Esophagus squamous epithelium (tissue), 5 donors: ENCODE measurements around the gene TSSK3. TPM values are rescaled to one million over a fixed set of nuclear protein-coding genes. Genes with fewer than 3 reads are reported as not detected.
A peak's percentile ranks its signal among the peaks of the same experiment; 100 is the strongest.
"Not testable (repeated sequence)": the region's sequence is repeated elsewhere in the genome, so short reads cannot be mapped to it uniquely, and the experiment has no call there.

ENCODE experiments used
- DNase-seq: peaks from one replicate; lab custom pipeline; 2025; lab: John Stamatoyannopoulos, UW
- H3K27ac ChIP-seq, 4 donors: fragments of 200-600 bp; sonication (generic); one replicate each; pipeline ENCODE4 v1.5.1; 2016 to 2019; ENCODE audit warnings: mild to moderate bottlenecking in 1 of 4
- H3K27me3 ChIP-seq, 4 donors: fragments of 200-600 bp; sonication (generic); 1 replicate in 3 of 4; 2 replicates in 1 of 4; pipeline versions ENCODE4 v1.5.1 to v1.6.0; 2017 to 2021; ENCODE audit warnings: antibody characterized with exemption in 1 of 4
- H3K36me3 ChIP-seq, 3 donors: fragments of 200-600 bp; sonication (generic); one replicate each; pipeline ENCODE4 v1.5.1; 2016 to 2019
- H3K4me1 ChIP-seq, 3 donors: fragments of 200-600 bp; sonication (generic); one replicate each; pipeline ENCODE4 v1.5.1; 2017 to 2019
- H3K4me3 ChIP-seq, 4 donors: fragments of 200-600 bp; sonication (generic); 1 replicate in 3 of 4; 2 replicates in 1 of 4; pipeline ENCODE4 v1.5.1; 2016 to 2019; ENCODE audit warnings: mild to moderate bottlenecking in 2 of 4, moderate library complexity in 1 of 4
- H3K9me3 ChIP-seq, 3 donors: fragments of 200-600 bp; sonication (generic); one replicate each; pipeline ENCODE4 v1.5.1; 2016 to 2019
- CTCF ChIP-seq, 6 experiments: fragments of 450-650 bp in 4 of 6; fragments of 200-600 bp in 2 of 6; sonication (generic) in 2 of 6; IDR thresholded peaks; one replicate each; pipeline ENCODE4 v1.5.1; 2016 to 2019; ENCODE audit warnings: antibody characterized with exemption in 6 of 6, mild to moderate bottlenecking in 4 of 6, moderate library complexity in 4 of 6
- POLR2A ChIP-seq, 4 donors: fragments of 450-650 bp; IDR thresholded peaks; one replicate each; pipeline ENCODE4 v1.6.1; 2017; ENCODE audit warnings: antibody characterized with exemption in 4 of 4, mild to moderate bottlenecking in 4 of 4, moderate library complexity in 3 of 4
- WGBS, 2 donors: methylation state at CpG; one replicate each; pipeline ENCODE4 v1.1.5; 2018; 5-methylcytosine and 5-hydroxymethylcytosine counted together
- intact Hi-C: fragments of 100-400 bp; cut with DNase I; formaldehyde crosslinking; loops from one replicate; pipeline ENCODE4 v1.15.0; 2022
- total RNA-seq, 4 donors: library from RNA; depleted of rRNA; stranded (reverse); fragments of >200 nt; gene quantifications; one replicate each; pipeline ENCODE4 v1.1.0, GENCODE V29; 2016
- donor health status: DM: yes; HTN: yes; CAD: no.

Gene TSSK3
- total RNA-seq, 4 donors from 2014 or later = 0.31 to 0.57 TPM; not detected in 2

- TF ChIP-seq CTCF (IDR thresholded peaks at IDR 0.05) = no peak
- no peak for TF ChIP-seq POLR2A (IDR thresholded peaks at IDR 0.05)
- Histone ChIP-seq H3K4me3 (no peak overlapping the region), H3K36me3 (no peaks in the 10 kb centered on the region), H3K4me1 (peaks cover 16 to 47% (median 33%) of the 10 kb centered on the region in 3 donors), H3K9me3 (no peaks in the 10 kb centered on the region), H3K27ac (peak overlapping the region in 3 of 4 donors; percentile 7 to 90 (median 17)), H3K27me3 (no peaks in the 10 kb centered on the region)
- no peak for DNase-seq
- 32 to 49% methylated on average over 2 of the region's 2 CpGs for WGBS, 2 donors
- intact Hi-C loops = no loop called here
These were observed 8.3 kb upstream of the TSSK3 start for GRCh38 chr1:32353886-32354570.

GRCh38 chr1:32355778-32356177 lies 6.6 kb upstream of the TSSK3 start:
- H3K27me3 ChIP-seq, H3K4me3 ChIP-seq, DNase-seq, H3K36me3 ChIP-seq, H3K27ac ChIP-seq, H3K9me3 ChIP-seq, intact Hi-C loops: not testable (repeated sequence)
- WGBS, 2 donors = 81 to 86% methylated on average over 4 of the region's 6 CpGs
- H3K4me1 ChIP-seq = peaks cover 16 to 34% (median 26%) of the 10 kb centered on the region in 3 donors

GRCh38 chr1:32356478-32356877 lies 5.9 kb upstream of the TSSK3 start:
- Histone ChIP-seq H3K4me1 (peaks cover 17 to 35% (median 24%) of the 10 kb centered on the region in 3 donors), H3K36me3 (no peaks in the 10 kb centered on the region), H3K4me3 (no peak overlapping the region), H3K9me3 (no peaks in the 10 kb centered on the region), H3K27me3 (peaks cover 0 to 4% (median 0%) of the 10 kb centered on the region in 4 donors), H3K27ac (no peak overlapping the region)
- intact Hi-C loops = no loop called here
- TF ChIP-seq POLR2A (IDR thresholded peaks at IDR 0.05) (no peak), CTCF (IDR thresholded peaks at IDR 0.05) (no peak)
- 89 to 94% methylated on average over 1 of the region's 1 CpG for WGBS, 2 donors
- no peak for DNase-seq

- Histone ChIP-seq H3K27ac (no peak overlapping the region), H3K4me1 (peaks cover 17 to 36% (median 21%) of the 10 kb centered on the region in 3 donors), H3K36me3 (no peaks in the 10 kb centered on the region), H3K4me3 (no peak overlapping the region), H3K9me3 (no peaks in the 10 kb centered on the region), H3K27me3 (peaks cover 0 to 4% (median 0%) of the 10 kb centered on the region in 4 donors)
- no peak for DNase-seq
- 61 to 70% methylated on average over 5 to 6 of the region's 6 CpGs for WGBS, 2 donors
- intact Hi-C loops = no loop called here
- no peak for TF ChIP-seq POLR2A (IDR thresholded peaks at IDR 0.05)
- no peak for TF ChIP-seq CTCF (IDR thresholded peaks at IDR 0.05)
These were observed 4.7 kb upstream of the TSSK3 start for GRCh38 chr1:32357614-32358013.

GRCh38 chr1:32358435-32358834 lies 3.9 kb upstream of the TSSK3 start:
- Histone ChIP-seq H3K4me1 (peaks cover 12 to 32% (median 13%) of the 10 kb centered on the region in 3 donors), H3K9me3 (no peaks in the 10 kb centered on the region), H3K27me3 (peaks cover 0 to 4% (median 0%) of the 10 kb centered on the region in 4 donors), H3K36me3 (peaks cover 0 to 3% (median 1%) of the 10 kb centered on the region in 3 donors), H3K4me3 (no peak overlapping the region), H3K27ac (no peak overlapping the region)
- no peak for DNase-seq
- 47 to 70% methylated on average over 3 of the region's 3 CpGs for WGBS, 2 donors
- TF ChIP-seq CTCF (IDR thresholded peaks at IDR 0.05) (no peak), POLR2A (IDR thresholded peaks at IDR 0.05) (no peak)
- intact Hi-C loops = no loop called here
